Measurements from ENCODE around the gene HES5.

Gene HES5

GRCh38 chr1:2498648-2499047 is 31.4 kb downstream of the HES5 start:
- H3K4me1 ChIP-seq (ENCODE audit: control insufficient read depth in 1 of 2, insufficient read depth in 1 of 2, low read depth in 1 of 2, low read length in 1 of 2), result no peaks in the 10 kb centered on the region
- no peak for TF ChIP-seq CTCF (IDR thresholded peaks at IDR 0.05)
- H3K36me3 ChIP-seq, result no peaks in the 10 kb centered on the region
- no peaks in the 10 kb centered on the region for H3K9me3 ChIP-seq
- H3K4me3 ChIP-seq (ENCODE audit: low read depth in 1 of 2, low read length in 1 of 2), result no peak overlapping the region
- peaks cover 4% of the 10 kb centered on the region for H3K27me3 ChIP-seq
- no peak overlapping the region for H3K27ac ChIP-seq

- Histone ChIP-seq H3K36me3 (no peaks in the 10 kb centered on the region), H3K4me3 (ENCODE audit: low read depth in 1 of 2, low read length in 1 of 2) (no peak overlapping the region), H3K27ac (no peak overlapping the region), H3K27me3 (no peaks in the 10 kb centered on the region), H3K9me3 (no peaks in the 10 kb centered on the region), H3K4me1 (ENCODE audit: control insufficient read depth in 1 of 2, insufficient read depth in 1 of 2, low read depth in 1 of 2, low read length in 1 of 2) (no peaks in the 10 kb centered on the region)
- no peak for TF ChIP-seq CTCF (IDR thresholded peaks at IDR 0.05)
Observed at GRCh38 chr1:2497891-2498290, 32.2 kb downstream of the HES5 start.

- no peak overlapping the region for H3K4me3 ChIP-seq (ENCODE audit: low read depth in 1 of 2, low read length in 1 of 2)
- no peaks in the 10 kb centered on the region for H3K36me3 ChIP-seq
- no peak for TF ChIP-seq CTCF (IDR thresholded peaks at IDR 0.05)
- no peak overlapping the region for H3K27ac ChIP-seq
- no peaks in the 10 kb centered on the region for H3K9me3 ChIP-seq
- H3K27me3 ChIP-seq, result no peaks in the 10 kb centered on the region
- no peaks in the 10 kb centered on the region for H3K4me1 ChIP-seq (ENCODE audit: control insufficient read depth in 1 of 2, insufficient read depth in 1 of 2, low read depth in 1 of 2, low read length in 1 of 2)
Observed at GRCh38 chr1:2496746-2497145, 33.3 kb downstream of the HES5 start.

GRCh38 chr1:2496087-2496622 is 33.9 kb downstream of the HES5 start:
- Histone ChIP-seq H3K4me3 (ENCODE audit: low read depth in 1 of 2, low read length in 1 of 2) (no peak overlapping the region), H3K27me3 (no peaks in the 10 kb centered on the region), H3K27ac (no peak overlapping the region), H3K9me3 (no peaks in the 10 kb centered on the region), H3K4me1 (ENCODE audit: control insufficient read depth in 1 of 2, insufficient read depth in 1 of 2, low read depth in 1 of 2, low read length in 1 of 2) (no peaks in the 10 kb centered on the region), H3K36me3 (no peaks in the 10 kb centered on the region)
- TF ChIP-seq CTCF (IDR thresholded peaks at IDR 0.05), result no peak

DNA sequence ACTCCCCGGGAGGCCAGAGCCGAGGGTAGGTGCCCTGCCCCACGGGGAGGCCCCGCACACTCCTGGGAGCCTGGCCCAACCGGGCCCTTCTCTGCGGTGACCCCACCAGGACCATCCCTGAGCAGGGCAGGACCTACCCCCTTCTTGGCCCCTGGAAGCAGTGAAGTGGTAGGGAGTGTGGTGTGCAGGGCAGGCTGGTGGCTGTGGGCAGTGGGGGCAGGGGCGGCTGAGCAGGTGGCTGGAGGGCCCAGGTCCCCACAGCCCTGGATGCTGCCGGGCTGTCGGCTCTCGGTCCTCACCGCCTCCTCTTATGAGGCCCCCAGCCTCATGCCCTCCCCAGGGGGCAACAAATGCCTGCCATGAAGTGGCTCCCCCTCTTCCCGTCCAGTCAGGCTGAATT is 34.5 kb downstream of the HES5 start:
- TF ChIP-seq CTCF (IDR thresholded peaks at IDR 0.05), result no peak
- Histone ChIP-seq H3K4me1 (ENCODE audit: control insufficient read depth in 1 of 2, insufficient read depth in 1 of 2, low read depth in 1 of 2, low read length in 1 of 2) (no peaks in the 10 kb centered on the region), H3K9me3 (no peaks in the 10 kb centered on the region), H3K27me3 (no peaks in the 10 kb centered on the region), H3K36me3 (no peaks in the 10 kb centered on the region), H3K4me3 (ENCODE audit: low read depth in 1 of 2, low read length in 1 of 2) (no peak overlapping the region), H3K27ac (no peak overlapping the region)

DNA sequence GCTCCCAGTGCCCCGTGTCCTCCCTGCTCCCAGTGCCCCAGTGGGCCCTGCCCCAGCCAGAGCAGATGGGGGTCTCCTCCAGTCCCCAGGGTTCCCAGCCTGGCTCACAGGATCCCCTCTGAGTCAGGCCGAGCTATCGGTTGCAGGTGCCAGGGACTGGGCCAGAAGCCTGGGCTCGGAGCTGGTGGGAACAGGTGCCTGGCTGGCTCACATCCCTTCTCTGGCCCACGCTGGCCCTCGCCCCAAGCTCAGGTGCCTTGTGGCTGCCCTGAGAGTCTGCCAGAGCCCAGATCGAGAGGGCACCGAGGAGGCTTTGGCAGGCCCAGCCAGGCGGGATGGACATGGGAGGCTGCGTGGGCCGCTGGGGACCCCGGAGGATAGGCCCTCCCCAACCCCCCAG is 35.0 kb downstream of the HES5 start:
- Histone ChIP-seq H3K27me3 (no peaks in the 10 kb centered on the region), H3K4me1 (ENCODE audit: control insufficient read depth in 1 of 2, insufficient read depth in 1 of 2, low read depth in 1 of 2, low read length in 1 of 2) (no peaks in the 10 kb centered on the region), H3K27ac (no peak overlapping the region), H3K4me3 (ENCODE audit: low read depth in 1 of 2, low read length in 1 of 2) (no peak overlapping the region), H3K36me3 (no peaks in the 10 kb centered on the region), H3K9me3 (no peaks in the 10 kb centered on the region)
- no peak for TF ChIP-seq CTCF (IDR thresholded peaks at IDR 0.05)

Data from neutrophil (primary cell).